Liver (tissue), 9 donors: ENCODE data around the gene MAP4K2. TPM values are rescaled to one million over a fixed set of nuclear protein-coding genes. Genes with fewer than 3 reads are reported as not detected.

Experiments
- DNase-seq: peaks from one replicate; pipeline ENCODE4 v3.0.0-alpha.2; 2017; ENCODE audit warnings: low spot score
- H3K27ac ChIP-seq, 2 donors: one replicate each; pipeline ENCODE4 v1.7.0; 2013; ENCODE audit warnings: inconsistent platforms in 2 of 2, low read length in 2 of 2, control low read depth in 1 of 2, low read depth in 1 of 2, mild to moderate bottlenecking in 1 of 2
- H3K27me3 ChIP-seq, 4 donors: one replicate each; pipeline versions ENCODE4 v1.6.1 to v1.7.0; 2013; ENCODE audit warnings: low read length in 3 of 4, inconsistent platforms in 1 of 4, mild to moderate bottlenecking in 1 of 4, moderate library complexity in 1 of 4; ENCODE audit not compliant: control insufficient read depth in 4 of 4, insufficient read depth in 4 of 4
- H3K36me3 ChIP-seq, 4 donors: one replicate each; pipeline versions ENCODE4 v1.6.1 to v1.7.0; 2013; ENCODE audit warnings: low read length in 3 of 4, mild to moderate bottlenecking in 3 of 4, low read depth in 1 of 4, moderate library complexity in 1 of 4; ENCODE audit not compliant: control insufficient read depth in 4 of 4, insufficient read depth in 3 of 4
- H3K4me1 ChIP-seq, 4 donors: one replicate each; pipeline versions ENCODE4 v1.6.1 to v1.7.0; 2013; ENCODE audit warnings: low read length in 3 of 4, mild to moderate bottlenecking in 3 of 4, moderate library complexity in 1 of 4; ENCODE audit not compliant: control insufficient read depth in 4 of 4, insufficient read depth in 4 of 4
- H3K4me3 ChIP-seq, 3 donors: one replicate each; pipeline versions ENCODE4 v1.6.1 to v1.7.0; 2013; ENCODE audit warnings: low read length in 3 of 3, control low read depth in 1 of 3, low read depth in 1 of 3, mild to moderate bottlenecking in 1 of 3
- H3K9ac ChIP-seq, 2 donors: one replicate each; pipeline ENCODE4 v1.7.0; 2013; ENCODE audit warnings: low read length in 2 of 2, mild to moderate bottlenecking in 2 of 2, moderate library complexity in 2 of 2, control low read depth in 1 of 2, low read depth in 1 of 2
- H3K9me3 ChIP-seq, 4 donors: one replicate each; pipeline versions ENCODE4 v1.6.1 to v1.7.0; 2013; ENCODE audit warnings: low read length in 3 of 4; ENCODE audit not compliant: control insufficient read depth in 4 of 4
- EGR1 ChIP-seq, 2 donors: IDR thresholded peaks; 2 replicates each; pipeline ENCODE4 v1.6.1; 2016 to 2018; ENCODE audit warnings: antibody characterized with exemption in 2 of 2, low read depth in 2 of 2
- FOXA2 ChIP-seq: IDR thresholded peaks from 2 replicates; pipeline ENCODE4 v1.6.1; 2016; ENCODE audit warnings: antibody characterized with exemption
- HNF4A ChIP-seq, 2 donors: conservative IDR thresholded peaks; 2 replicates each; pipeline ENCODE4 v1.6.1; 2016; ENCODE audit warnings: antibody characterized with exemption in 2 of 2, mild to moderate bottlenecking in 2 of 2
- HNF4G ChIP-seq: IDR thresholded peaks from 2 replicates; pipeline ENCODE4 v1.6.1; 2016; ENCODE audit warnings: antibody characterized with exemption
- JUND ChIP-seq, 2 donors: IDR thresholded peaks; 2 replicates each; pipeline ENCODE4 v1.6.1; 2016; ENCODE audit warnings: antibody characterized with exemption in 2 of 2
- MAX ChIP-seq: IDR thresholded peaks from 2 replicates; pipeline ENCODE4 v1.6.1; 2016; ENCODE audit warnings: antibody characterized with exemption
- NR2F2 ChIP-seq: IDR thresholded peaks from 2 replicates; pipeline ENCODE4 v1.6.1; 2016; ENCODE audit warnings: antibody characterized with exemption
- RAD21 ChIP-seq, 2 donors: IDR thresholded peaks; 2 replicates each; pipeline ENCODE4 v1.6.1; 2016; ENCODE audit warnings: antibody characterized with exemption in 2 of 2, mild to moderate bottlenecking in 2 of 2
- RXRA ChIP-seq, 2 donors: IDR thresholded peaks; 2 replicates each; pipeline ENCODE4 v1.6.1; 2017 to 2018; ENCODE audit warnings: antibody characterized with exemption in 2 of 2, mild to moderate bottlenecking in 1 of 2
- SP1 ChIP-seq: IDR thresholded peaks from 2 replicates; pipeline ENCODE4 v1.6.1; 2018; ENCODE audit warnings: antibody characterized with exemption, mild to moderate bottlenecking
- TAF1 ChIP-seq: conservative IDR thresholded peaks from 2 replicates; pipeline ENCODE4 v1.6.1; 2016; ENCODE audit warnings: antibody characterized with exemption, mild to moderate bottlenecking
- ZBTB33 ChIP-seq: IDR thresholded peaks from 2 replicates; pipeline ENCODE4 v1.6.1; 2016; ENCODE audit warnings: antibody characterized with exemption
- WGBS: extraction: QIAGEN DNeasy Blood & Tissue Kit; methylation state at CpG from one replicate; pipeline ENCODE4 v1.1.7; 2013; 5-methylcytosine and 5-hydroxymethylcytosine counted together
- polyA plus RNA-seq, 2 donors: library from polyadenylated mRNA; stranded (reverse) in 1 of 2; unstranded in 1 of 2; fragments of 200-250 nt in 1 of 2; fragments of >200 nt in 1 of 2; fragmentation: Nextera tagmentation in 1 of 2; extraction: Ambion mirVana in 1 of 2; gene quantifications; one replicate each; pipeline versions ENCODE4 v1.2.1 to v1.2.3, GENCODE V29; 2013 to 2015
- total RNA-seq, 2 donors: library from RNA; depleted of rRNA; stranded (reverse); fragments of >200 nt; gene quantifications; one replicate each; pipeline ENCODE4 v1.2.3, GENCODE V29; 2014
- TF ChIP-seq, protein P1 (sequence below): IDR thresholded peaks from 2 replicates; pipeline ENCODE4 v1.6.1; 2016; ENCODE audit warnings: antibody characterized with exemption, mild to moderate bottlenecking
- TF ChIP-seq, protein P2 (sequence below): fragments of 150-350 bp; IDR thresholded peaks from 2 replicates; pipeline ENCODE4 v1.5.1; 2017; ENCODE audit warnings: improper control_type of control experiment, low read depth, low read length; ENCODE audit not compliant: missing input control
- donor health status: healthy.
- donor health status: healthy.
- donor health status: healthy.
- donor health status: healthy.
- donor health status: healthy.

The MAP4K2 gene
- total and polyA plus RNA-seq, 4 donors, result 2.1 to 6.9 (median 3.5) TPM

DNA sequence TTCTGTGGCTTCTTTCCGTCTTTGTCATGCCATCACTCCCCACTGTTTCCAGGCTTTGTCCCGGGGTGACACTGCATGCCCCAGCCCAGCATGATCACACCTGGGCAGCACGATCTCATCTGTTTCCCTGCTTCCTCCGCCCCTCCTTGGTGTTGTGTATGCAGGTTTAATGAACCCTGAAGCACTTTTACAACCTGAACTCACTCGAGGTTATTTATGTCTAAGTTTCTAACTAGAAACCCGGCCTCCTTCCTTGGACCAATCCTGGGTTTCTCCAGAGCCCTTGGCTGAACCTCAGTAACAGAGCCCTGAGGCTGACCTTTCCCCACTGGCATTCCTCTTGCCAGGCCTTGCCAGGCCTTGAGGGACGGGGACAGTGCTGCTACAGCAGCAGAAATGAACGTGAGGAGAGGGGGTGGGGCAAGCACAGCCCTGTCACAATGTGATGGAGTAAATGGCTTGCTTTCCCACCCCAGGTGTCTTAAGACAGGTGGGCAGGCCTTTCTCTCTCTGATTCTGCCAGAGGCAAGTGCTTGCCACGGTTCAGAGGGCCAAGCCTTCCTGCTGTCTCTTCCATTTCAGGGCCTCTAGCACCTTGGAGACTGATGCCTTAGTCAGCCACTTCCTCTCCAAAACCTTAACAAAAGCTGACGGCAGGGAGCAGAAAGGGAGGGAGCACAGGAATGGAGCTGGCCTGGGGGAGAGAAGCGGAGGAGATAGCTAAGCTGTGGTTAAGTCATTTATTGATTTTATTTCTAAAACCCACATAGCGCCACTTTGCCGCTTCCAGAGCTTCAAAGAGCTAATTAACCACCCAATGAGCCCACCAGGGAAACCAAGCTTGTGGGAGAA is 40.1 kb downstream of the MAP4K2 start:
- Histone ChIP-seq H3K4me3 (no peak overlapping the region), H3K36me3 (peaks cover 19 to 50% (median 33%) of the 10 kb centered on the region in 4 donors), H3K9ac (no peak overlapping the region), H3K27ac (no peak overlapping the region), H3K9me3 (no peaks in the 10 kb centered on the region), H3K4me1 (peaks cover 0 to 7% (median 0%) of the 10 kb centered on the region in 4 donors), H3K27me3 (no peaks in the 10 kb centered on the region)
- 68% methylated on average over 13 of the region's 13 CpGs for WGBS
- TF ChIP-seq EGR1 (IDR thresholded peaks at IDR 0.05; ENCODE audit: low read depth in 2 of 2) (no peak), SP1 (no peak), TAF1 (no peak), HNF4G (no peak), JUND (IDR thresholded peaks at IDR 0.05) (no peak)
- TF ChIP-seq, protein P1, sequence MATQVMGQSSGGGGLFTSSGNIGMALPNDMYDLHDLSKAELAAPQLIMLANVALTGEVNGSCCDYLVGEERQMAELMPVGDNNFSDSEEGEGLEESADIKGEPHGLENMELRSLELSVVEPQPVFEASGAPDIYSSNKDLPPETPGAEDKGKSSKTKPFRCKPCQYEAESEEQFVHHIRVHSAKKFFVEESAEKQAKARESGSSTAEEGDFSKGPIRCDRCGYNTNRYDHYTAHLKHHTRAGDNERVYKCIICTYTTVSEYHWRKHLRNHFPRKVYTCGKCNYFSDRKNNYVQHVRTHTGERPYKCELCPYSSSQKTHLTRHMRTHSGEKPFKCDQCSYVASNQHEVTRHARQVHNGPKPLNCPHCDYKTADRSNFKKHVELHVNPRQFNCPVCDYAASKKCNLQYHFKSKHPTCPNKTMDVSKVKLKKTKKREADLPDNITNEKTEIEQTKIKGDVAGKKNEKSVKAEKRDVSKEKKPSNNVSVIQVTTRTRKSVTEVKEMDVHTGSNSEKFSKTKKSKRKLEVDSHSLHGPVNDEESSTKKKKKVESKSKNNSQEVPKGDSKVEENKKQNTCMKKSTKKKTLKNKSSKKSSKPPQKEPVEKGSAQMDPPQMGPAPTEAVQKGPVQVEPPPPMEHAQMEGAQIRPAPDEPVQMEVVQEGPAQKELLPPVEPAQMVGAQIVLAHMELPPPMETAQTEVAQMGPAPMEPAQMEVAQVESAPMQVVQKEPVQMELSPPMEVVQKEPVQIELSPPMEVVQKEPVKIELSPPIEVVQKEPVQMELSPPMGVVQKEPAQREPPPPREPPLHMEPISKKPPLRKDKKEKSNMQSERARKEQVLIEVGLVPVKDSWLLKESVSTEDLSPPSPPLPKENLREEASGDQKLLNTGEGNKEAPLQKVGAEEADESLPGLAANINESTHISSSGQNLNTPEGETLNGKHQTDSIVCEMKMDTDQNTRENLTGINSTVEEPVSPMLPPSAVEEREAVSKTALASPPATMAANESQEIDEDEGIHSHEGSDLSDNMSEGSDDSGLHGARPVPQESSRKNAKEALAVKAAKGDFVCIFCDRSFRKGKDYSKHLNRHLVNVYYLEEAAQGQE, result no peak
- DNase-seq, result no peak

DNA sequence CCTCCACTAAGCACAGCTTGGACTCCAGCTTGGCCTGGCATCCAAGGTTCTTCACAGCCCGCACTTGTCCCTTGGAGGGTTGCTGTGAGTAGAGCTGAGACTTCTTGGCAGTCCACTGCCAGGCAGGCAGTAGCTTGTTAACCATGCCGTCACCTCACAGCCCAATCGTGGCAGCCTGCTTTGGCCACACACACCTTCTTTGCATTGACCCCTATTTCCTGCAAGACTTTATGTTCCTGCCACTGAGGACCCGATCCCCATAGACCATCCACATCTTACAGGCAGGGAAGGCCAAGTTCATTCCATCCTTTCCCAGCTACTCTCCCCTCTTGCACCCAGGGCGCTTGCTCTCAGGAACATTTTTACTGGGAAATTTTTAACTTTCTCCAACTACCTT is 40.7 kb downstream of the MAP4K2 start:
- peaks cover 15 to 43% (median 27%) of the 10 kb centered on the region in 4 donors for H3K36me3 ChIP-seq
- TF ChIP-seq FOXA2 (no peak), TAF1 (no peak), RAD21 (IDR thresholded peaks at IDR 0.05) (no peak), SP1 (no peak), EGR1 (IDR thresholded peaks at IDR 0.05; ENCODE audit: low read depth in 2 of 2) (no peak), ZBTB33 (no peak), HNF4A (conservative IDR thresholded peaks at IDR 0.05) (no peak)
- WGBS, result 77% methylated on average over 5 of the region's 5 CpGs
- peaks cover 0 to 7% (median 0%) of the 10 kb centered on the region in 4 donors for H3K4me1 ChIP-seq
- H3K9me3 ChIP-seq, result no peaks in the 10 kb centered on the region
- no peak for DNase-seq
- H3K4me3 ChIP-seq, result no peak overlapping the region
- no peak overlapping the region for H3K9ac ChIP-seq
- no peaks in the 10 kb centered on the region for H3K27me3 ChIP-seq
- no peak overlapping the region for H3K27ac ChIP-seq

GRCh38 chr11:64760759-64761420 is 42.1 kb downstream of the MAP4K2 start:
- H3K36me3 ChIP-seq, result peaks cover 10 to 33% (median 21%) of the 10 kb centered on the region in 4 donors
- no peak for DNase-seq
- H3K27ac ChIP-seq, result no peak overlapping the region
- H3K27me3 ChIP-seq, result no peaks in the 10 kb centered on the region
- H3K9me3 ChIP-seq, result no peaks in the 10 kb centered on the region
- H3K4me1 ChIP-seq, result peaks cover 0 to 7% (median 0%) of the 10 kb centered on the region in 4 donors
- H3K4me3 ChIP-seq, result no peak overlapping the region
- 70% methylated on average over 7 of the region's 7 CpGs for WGBS
- no peak overlapping the region for H3K9ac ChIP-seq
- TF ChIP-seq, protein P2, sequence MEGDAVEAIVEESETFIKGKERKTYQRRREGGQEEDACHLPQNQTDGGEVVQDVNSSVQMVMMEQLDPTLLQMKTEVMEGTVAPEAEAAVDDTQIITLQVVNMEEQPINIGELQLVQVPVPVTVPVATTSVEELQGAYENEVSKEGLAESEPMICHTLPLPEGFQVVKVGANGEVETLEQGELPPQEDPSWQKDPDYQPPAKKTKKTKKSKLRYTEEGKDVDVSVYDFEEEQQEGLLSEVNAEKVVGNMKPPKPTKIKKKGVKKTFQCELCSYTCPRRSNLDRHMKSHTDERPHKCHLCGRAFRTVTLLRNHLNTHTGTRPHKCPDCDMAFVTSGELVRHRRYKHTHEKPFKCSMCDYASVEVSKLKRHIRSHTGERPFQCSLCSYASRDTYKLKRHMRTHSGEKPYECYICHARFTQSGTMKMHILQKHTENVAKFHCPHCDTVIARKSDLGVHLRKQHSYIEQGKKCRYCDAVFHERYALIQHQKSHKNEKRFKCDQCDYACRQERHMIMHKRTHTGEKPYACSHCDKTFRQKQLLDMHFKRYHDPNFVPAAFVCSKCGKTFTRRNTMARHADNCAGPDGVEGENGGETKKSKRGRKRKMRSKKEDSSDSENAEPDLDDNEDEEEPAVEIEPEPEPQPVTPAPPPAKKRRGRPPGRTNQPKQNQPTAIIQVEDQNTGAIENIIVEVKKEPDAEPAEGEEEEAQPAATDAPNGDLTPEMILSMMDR, result no peak
- TF ChIP-seq NR2F2, result no peak
- no peak for TF ChIP-seq TAF1
- TF ChIP-seq, protein P1, result no peak
- TF ChIP-seq FOXA2, result no peak
- no peak for TF ChIP-seq MAX
- TF ChIP-seq RXRA (IDR thresholded peaks at IDR 0.05), result no peak
- TF ChIP-seq RAD21 (IDR thresholded peaks at IDR 0.05), result no peak
